Measurements from ENCODE around the gene PPIP5K2.
"Not testable (repeated sequence)": the region's sequence is repeated elsewhere in the genome, so short reads cannot be mapped to it uniquely, and the experiment has no call there.

PPIP5K2 gene

GRCh38 chr5:103119765-103120606 is at the start of gene PPIP5K2, which contains the start of gene GIN1:
Gene PPIP5K2 (plus strand): TSS chr5:103120301. CDS start chr5:103129590, 9,289 bp downstream.
Gene GIN1 (minus strand): TSS chr5:103120138. CDS start chr5:103108707, 11,431 bp downstream.
- TF ChIP-seq CTCF (IDR thresholded peaks at IDR 0.05; ENCODE audit: extremely low read depth, insufficient read depth, missing control alignments) = no peak
- DNase-seq (ENCODE audit: low spot score) = peak; percentile 76
- in situ Hi-C loops (cut with MboI; ENCODE audit: low pct_unique_long_range_greater_than_20kb, low sequenced_read_pairs, unreplicated experiment) = no loop called here

- in situ Hi-C loops (cut with MboI; ENCODE audit: low pct_unique_long_range_greater_than_20kb, low sequenced_read_pairs, unreplicated experiment); DNase-seq (ENCODE audit: low spot score): not testable (repeated sequence)
These were observed 46.6 kb upstream of the PPIP5K2 start for GRCh38 chr5:103073500-103073899.

GRCh38 chr5:103075442-103075841 is 44.7 kb upstream of the PPIP5K2 start:
- TF ChIP-seq CTCF (IDR thresholded peaks at IDR 0.05; ENCODE audit: extremely low read depth, insufficient read depth, missing control alignments) = no peak
- in situ Hi-C loops (cut with MboI; ENCODE audit: low pct_unique_long_range_greater_than_20kb, low sequenced_read_pairs, unreplicated experiment) = no loop called here
- DNase-seq (ENCODE audit: low spot score) = no peak

GRCh38 chr5:103079796-103080195 is 40.3 kb upstream of the PPIP5K2 start:
- TF ChIP-seq CTCF (IDR thresholded peaks at IDR 0.05; ENCODE audit: extremely low read depth, insufficient read depth, missing control alignments) = no peak
- no peak for DNase-seq (ENCODE audit: low spot score)
- in situ Hi-C loops (cut with MboI; ENCODE audit: low pct_unique_long_range_greater_than_20kb, low sequenced_read_pairs, unreplicated experiment) = no loop called here

GRCh38 chr5:103086547-103086946 is 33.6 kb upstream of the PPIP5K2 start:
- TF ChIP-seq CTCF (IDR thresholded peaks at IDR 0.05; ENCODE audit: extremely low read depth, insufficient read depth, missing control alignments) = no peak
- in situ Hi-C loops (cut with MboI; ENCODE audit: low pct_unique_long_range_greater_than_20kb, low sequenced_read_pairs, unreplicated experiment) = no loop called here
- DNase-seq (ENCODE audit: low spot score) = no peak

- no peak for DNase-seq (ENCODE audit: low spot score)
- in situ Hi-C loops (cut with MboI; ENCODE audit: low pct_unique_long_range_greater_than_20kb, low sequenced_read_pairs, unreplicated experiment) = no loop called here
These were observed 30.8 kb upstream of the PPIP5K2 start for GRCh38 chr5:103089272-103089671.

More at GRCh38 chr5:103089272-103089671, 30.8 kb upstream of the PPIP5K2 start:
- TF ChIP-seq CTCF (IDR thresholded peaks at IDR 0.05; ENCODE audit: extremely low read depth, insufficient read depth, missing control alignments) = no peak
